Colonic mucosa (tissue), 4 donors: Measurements from ENCODE around the gene ELAVL3. TPM values are rescaled to one million over a fixed set of nuclear protein-coding genes. Genes with fewer than 3 reads are reported as not detected.
"Not testable (repeated sequence)": the region's sequence is repeated elsewhere in the genome, so short reads cannot be mapped to it uniquely, and the experiment has no call there.

Experiments
- DNase-seq: peaks from one replicate; pipeline ENCODE4 v3.0.0-alpha.2; 2020
- H3K27ac ChIP-seq: fragments of 200-600 bp; one replicate; pipeline ENCODE4 v1.8.0; 2021
- H3K27me3 ChIP-seq: fragments of 200-600 bp; one replicate; pipeline ENCODE4 v1.8.0; 2021
- H3K36me3 ChIP-seq: fragments of 200-600 bp; one replicate; pipeline ENCODE4 v1.8.0; 2021
- H3K4me1 ChIP-seq: fragments of 200-600 bp; one replicate; pipeline ENCODE4 v1.8.0; 2021; ENCODE audit warnings: mild to moderate bottlenecking
- H3K4me3 ChIP-seq: fragments of 200-600 bp; one replicate; pipeline ENCODE4 v1.8.0; 2021
- H3K9ac ChIP-seq, 2 donors: one replicate each; pipeline ENCODE4 v1.7.0; 2013; ENCODE audit warnings: control low read depth in 2 of 2, low read depth in 2 of 2, low read length in 2 of 2
- H3K9me3 ChIP-seq: fragments of 200-600 bp; one replicate; pipeline ENCODE4 v1.8.0; 2021
- CTCF ChIP-seq: fragments of 200-600 bp; IDR thresholded peaks from one replicate; pipeline ENCODE4 v1.8.0; 2022; ENCODE audit warnings: antibody characterized with exemption, mild to moderate bottlenecking
- intact Hi-C: fragments of 100-400 bp; cut with DNase I; formaldehyde crosslinking; loops from one replicate; pipeline ENCODE4 v1.14.1; 2022
- total RNA-seq, 2 donors: library from RNA; stranded (reverse); fragmentation: NEBNext Ultra II Directional in 1 of 2; extraction: Animal tissue kit (Norgen Biotek cat#: 25700) in 1 of 2; gene quantifications; one replicate each; pipeline ENCODE4 v1.2.1, GENCODE V29; 2021
- donor health status: healthy.
- donor health status: DM: no; HTN: no; CAD: no.
- donor health status: DM: no; HTN: no; CAD: no.

The ELAVL3 gene
- total RNA-seq, 2 donors from 2014 or later = 0.25 to 0.50 TPM

GRCh38 chr19:11479898-11480714, 740 bp downstream of the ELAVL3 start:
- Histone ChIP-seq H3K27ac (no peak overlapping the region), H3K36me3 (no peaks in the 10 kb centered on the region), H3K27me3 (peaks cover 39% of the 10 kb centered on the region), H3K9me3 (no peaks in the 10 kb centered on the region), H3K4me1 (peaks cover 15% of the 10 kb centered on the region), H3K4me3 (no peak overlapping the region), H3K9ac (no peak overlapping the region)
- no peak for DNase-seq
- intact Hi-C loops = no loop called here
- no peak for TF ChIP-seq CTCF

- Histone ChIP-seq H3K27me3 (peaks cover 39% of the 10 kb centered on the region), H3K36me3 (no peaks in the 10 kb centered on the region)
Measured at GRCh38 chr19:11479090-11479897, 1.6 kb downstream of the ELAVL3 start.

GRCh38 chr19:11478167-11479089, 2.4 kb downstream of the ELAVL3 start:
- H3K9me3 ChIP-seq = no peaks in the 10 kb centered on the region
- H3K4me3 ChIP-seq = no peak overlapping the region
- no peak overlapping the region for H3K9ac ChIP-seq
- intact Hi-C loops = no loop called here
- H3K27ac ChIP-seq = no peak overlapping the region
- peaks cover 15% of the 10 kb centered on the region for H3K4me1 ChIP-seq
- H3K27me3 ChIP-seq = peaks cover 39% of the 10 kb centered on the region
- no peak for DNase-seq
- H3K36me3 ChIP-seq = no peaks in the 10 kb centered on the region
- TF ChIP-seq CTCF = no peak

More at GRCh38 chr19:11479090-11479897, 1.6 kb downstream of the ELAVL3 start:
- H3K4me1 ChIP-seq = peaks cover 15% of the 10 kb centered on the region
- peak; percentile 66 for DNase-seq
- H3K27ac ChIP-seq = no peak overlapping the region
- TF ChIP-seq CTCF = no peak
- no peaks in the 10 kb centered on the region for H3K9me3 ChIP-seq
- H3K4me3 ChIP-seq = no peak overlapping the region
- H3K9ac ChIP-seq = no peak overlapping the region
- intact Hi-C loops = no loop called here

- Histone ChIP-seq H3K27ac (no peak overlapping the region), H3K4me3 (no peak overlapping the region), H3K27me3 (peaks cover 17% of the 10 kb centered on the region), H3K9ac (no peak overlapping the region), H3K9me3 (no peaks in the 10 kb centered on the region), H3K36me3 (no peaks in the 10 kb centered on the region), H3K4me1 (peaks cover 5% of the 10 kb centered on the region)
- intact Hi-C loops = no loop called here
- no peak for DNase-seq
- no peak for TF ChIP-seq CTCF
Measured at GRCh38 chr19:11475861-11476260, 5.0 kb downstream of the ELAVL3 start.

GRCh38 chr19:11475343-11475742, 5.5 kb downstream of the ELAVL3 start:
- intact Hi-C loops, H3K36me3 ChIP-seq, H3K9me3 ChIP-seq, H3K4me3 ChIP-seq, H3K9ac ChIP-seq, H3K4me1 ChIP-seq, H3K27ac ChIP-seq, DNase-seq: not testable (repeated sequence)
- H3K27me3 ChIP-seq = peaks cover 12% of the 10 kb centered on the region
